GM13976 (cell line): ENCODE results near the gene DAGLA.

ENCODE experiments used
- DNase-seq: peaks from one replicate; pipeline ENCODE4 v3.0.0; 2012; ENCODE audit warnings: low spot score
- in situ Hi-C: fragments of 300-500 bp; cut with MboI; formaldehyde crosslinking; loops from one replicate; pipeline ENCODE4 v1.12.0; 2022; ENCODE audit warnings: low sequenced_read_pairs, mixed read lengths, inconsistent platforms; ENCODE audit not compliant: unreplicated experiment
- TF ChIP-seq, protein P1 (sequence below): IDR thresholded peaks from 2 replicates; pipeline ENCODE4 v1.5.1; 2012; ENCODE audit warnings: borderline replicate concordance, mild to moderate bottlenecking; ENCODE audit not compliant: insufficient read depth; ENCODE audit errors: extremely low read depth, missing control alignments, control extremely low read depth

DAGLA gene

DNA sequence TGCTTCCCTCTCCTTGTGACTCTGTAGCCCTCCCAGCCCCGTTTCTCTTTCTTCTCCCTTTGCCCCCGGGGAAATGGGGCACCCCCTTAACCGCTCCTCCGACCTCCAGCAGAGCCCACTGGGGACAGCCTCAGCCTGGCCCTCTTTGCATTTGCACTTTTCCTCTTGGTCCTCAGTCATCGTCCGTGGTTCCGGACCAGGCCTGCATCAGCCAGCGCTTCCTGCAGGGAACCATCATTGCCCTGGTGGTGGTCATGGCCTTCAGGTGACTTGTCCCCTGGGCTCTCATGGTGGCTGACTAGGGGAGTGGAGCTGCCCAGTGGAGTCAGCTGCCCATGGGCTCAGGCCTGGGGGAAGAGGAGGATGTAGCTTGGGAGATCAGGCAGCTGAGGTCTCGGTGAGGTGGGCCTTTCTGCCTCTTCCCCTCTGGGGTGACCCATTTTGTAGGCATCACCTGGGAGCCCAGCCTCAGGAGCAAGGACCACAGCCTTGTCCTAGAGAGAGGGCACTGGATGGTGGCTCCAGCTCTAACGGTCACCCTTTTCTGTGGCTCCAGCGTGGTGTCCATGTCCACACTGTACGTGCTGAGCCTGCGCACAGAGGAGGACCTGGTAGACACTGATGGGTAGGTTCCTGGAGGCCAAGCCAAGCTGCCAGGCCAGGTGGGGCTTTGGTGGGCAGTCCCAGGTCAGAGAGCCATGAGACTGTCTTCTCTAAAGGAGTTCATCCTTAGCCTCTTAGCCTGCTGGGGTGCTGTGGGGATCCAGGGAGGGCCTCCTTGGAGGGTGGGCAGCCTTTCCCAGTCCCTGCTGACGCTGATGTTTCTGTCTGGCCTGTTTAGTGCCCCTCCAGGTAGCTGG, 99.7 kb downstream of the DAGLA start:
- in situ Hi-C loops, result no loop called here
- DNase-seq, result no peak
- TF ChIP-seq, protein P1, sequence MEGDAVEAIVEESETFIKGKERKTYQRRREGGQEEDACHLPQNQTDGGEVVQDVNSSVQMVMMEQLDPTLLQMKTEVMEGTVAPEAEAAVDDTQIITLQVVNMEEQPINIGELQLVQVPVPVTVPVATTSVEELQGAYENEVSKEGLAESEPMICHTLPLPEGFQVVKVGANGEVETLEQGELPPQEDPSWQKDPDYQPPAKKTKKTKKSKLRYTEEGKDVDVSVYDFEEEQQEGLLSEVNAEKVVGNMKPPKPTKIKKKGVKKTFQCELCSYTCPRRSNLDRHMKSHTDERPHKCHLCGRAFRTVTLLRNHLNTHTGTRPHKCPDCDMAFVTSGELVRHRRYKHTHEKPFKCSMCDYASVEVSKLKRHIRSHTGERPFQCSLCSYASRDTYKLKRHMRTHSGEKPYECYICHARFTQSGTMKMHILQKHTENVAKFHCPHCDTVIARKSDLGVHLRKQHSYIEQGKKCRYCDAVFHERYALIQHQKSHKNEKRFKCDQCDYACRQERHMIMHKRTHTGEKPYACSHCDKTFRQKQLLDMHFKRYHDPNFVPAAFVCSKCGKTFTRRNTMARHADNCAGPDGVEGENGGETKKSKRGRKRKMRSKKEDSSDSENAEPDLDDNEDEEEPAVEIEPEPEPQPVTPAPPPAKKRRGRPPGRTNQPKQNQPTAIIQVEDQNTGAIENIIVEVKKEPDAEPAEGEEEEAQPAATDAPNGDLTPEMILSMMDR, result no peak

GRCh38 chr11:61780581-61781162, 100.5 kb downstream of the DAGLA start:
- TF ChIP-seq, protein P1, result no peak
- in situ Hi-C loops, result no loop called here
- DNase-seq, result no peak

DNA sequence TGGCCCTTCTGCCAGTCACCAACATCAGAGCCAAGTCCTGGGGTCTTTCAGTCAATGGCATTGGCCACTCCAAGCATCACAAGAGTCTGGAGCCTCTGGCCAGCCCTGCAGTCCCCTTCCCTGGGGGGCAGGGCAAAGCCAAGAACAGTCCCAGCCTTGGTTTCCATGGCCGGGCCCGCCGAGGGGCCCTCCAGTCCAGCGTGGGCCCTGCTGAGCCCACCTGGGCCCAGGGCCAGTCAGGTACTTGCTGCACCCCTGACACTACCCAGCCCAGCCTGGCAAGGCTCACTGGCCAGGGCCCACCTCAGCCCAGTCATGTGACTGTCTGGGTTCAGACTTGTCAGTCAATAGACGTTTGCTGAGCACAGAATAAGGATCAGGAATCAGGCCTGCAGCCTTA, 101.4 kb downstream of the DAGLA start:
- in situ Hi-C loops, result no loop called here
- TF ChIP-seq, protein P1, result no peak
- DNase-seq, result no peak

DNA sequence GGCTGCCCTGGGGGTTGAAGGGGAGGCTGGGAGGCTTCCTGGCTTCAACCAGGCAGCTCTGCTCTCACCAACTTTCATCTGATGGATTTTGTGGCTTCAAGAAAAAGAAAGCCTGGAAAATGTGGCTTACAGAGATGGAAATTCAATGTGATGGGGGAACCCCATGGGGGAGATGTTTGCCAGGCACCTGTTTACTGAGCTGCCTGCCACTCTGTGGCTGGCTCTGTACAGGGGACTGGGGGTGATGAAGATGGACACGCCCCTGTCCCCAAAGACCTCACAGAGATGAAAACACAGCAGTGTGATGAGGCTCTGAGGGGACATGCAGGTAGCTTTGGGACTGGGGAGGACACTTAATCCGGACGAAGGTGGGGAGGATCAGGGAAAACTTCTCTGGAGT, 102.1 kb downstream of the DAGLA start:
- no peak for DNase-seq
- TF ChIP-seq, protein P1, result no peak
- in situ Hi-C loops, result no loop called here

GRCh38 chr11:61782841-61783240, 102.7 kb downstream of the DAGLA start:
- TF ChIP-seq, protein P1, result no peak
- in situ Hi-C loops, result no loop called here
- no peak for DNase-seq

GRCh38 chr11:61783717-61784505, 103.7 kb downstream of the DAGLA start:
- in situ Hi-C loops, result no loop called here
- no peak for DNase-seq
- TF ChIP-seq, protein P1, result no peak
